Heart left ventricle (tissue), 16 donors: Measurements from ENCODE around the gene RNF149. TPM values are rescaled to one million over a fixed set of nuclear protein-coding genes. Genes with fewer than 3 reads are reported as not detected.
A peak's percentile ranks its signal among the peaks of the same experiment; 100 is the strongest.

Source experiments
- ATAC-seq, 4 donors: fragments of 200-7000 bp; cut with Tn5 transposase; one replicate each; pipeline ENCODE4 v1.9.1; 2020 to 2022; ENCODE audit warnings: moderate library complexity in 4 of 4, mild to moderate bottlenecking in 3 of 4, moderate number of reproducible peaks in 1 of 4
- DNase-seq, 5 donors: peaks; one replicate each; pipeline ENCODE4 v3.0.0-alpha.2; 2020
- H3K27ac ChIP-seq, 12 donors: fragments of 200-600 bp; sonication (generic) in 4 of 12; one replicate each; pipeline versions ENCODE4 v1.5.0 to v1.8.0; 2016 to 2022; ENCODE audit warnings: mild to moderate bottlenecking in 2 of 12
- H3K27me3 ChIP-seq, 9 donors: fragments of 200-600 bp; sonication (generic) in 2 of 9; one replicate each; pipeline versions ENCODE4 v1.5.1 to v1.8.0; 2016 to 2022; ENCODE audit warnings: mild to moderate bottlenecking in 3 of 9
- H3K36me3 ChIP-seq, 9 donors: fragments of 200-600 bp; sonication (generic) in 2 of 9; one replicate each; pipeline versions ENCODE4 v1.5.0 to v1.8.0; 2018 to 2022; ENCODE audit warnings: mild to moderate bottlenecking in 2 of 9
- H3K4me1 ChIP-seq, 12 donors: fragments of 200-600 bp; sonication (generic) in 4 of 12; one replicate each; pipeline versions ENCODE4 v1.5.0 to v1.8.0; 2016 to 2022; ENCODE audit warnings: mild to moderate bottlenecking in 3 of 12
- H3K4me3 ChIP-seq, 12 donors: fragments of 200-600 bp; sonication (generic) in 4 of 12; one replicate each; pipeline versions ENCODE4 v1.5.0 to v1.8.0; 2017 to 2022; ENCODE audit warnings: mild to moderate bottlenecking in 9 of 12, moderate library complexity in 4 of 12
- H3K9me3 ChIP-seq, 12 donors: fragments of 200-600 bp; sonication (generic) in 4 of 12; one replicate each; pipeline versions ENCODE4 v1.5.0 to v1.8.0; 2016 to 2022; ENCODE audit warnings: mild to moderate bottlenecking in 1 of 12
- POLR2A ChIP-seq, 2 donors: fragments of 450-650 bp; IDR thresholded peaks; one replicate each; pipeline ENCODE4 v1.6.1; 2017; ENCODE audit warnings: antibody characterized with exemption in 2 of 2, mild to moderate bottlenecking in 2 of 2, moderate library complexity in 2 of 2
- WGBS, 4 donors: extraction: QIAGEN DNeasy Blood & Tissue Kit in 2 of 4; methylation state at CpG; one replicate each; pipeline versions ENCODE4 v1.1.5 to v1.1.7; 2013 to 2018; 5-methylcytosine and 5-hydroxymethylcytosine counted together
- intact Hi-C, 10 donors: fragments of 100-400 bp; cut with DNase I; formaldehyde crosslinking; loops; one replicate each; pipeline versions ENCODE4 v1.11.1 to v1.14.2; 2022
- polyA plus RNA-seq, 2 donors: library from polyadenylated mRNA; stranded (reverse); fragments of 200-250 nt; gene quantifications; one replicate each; pipeline ENCODE4 v1.2.3, GENCODE V29; 2013
- total RNA-seq, 9 donors: library from RNA; depleted of rRNA in 2 of 9; stranded (reverse); fragments of >200 nt in 2 of 9; fragmentation: NEBNext Ultra II Directional in 3 of 9; extraction: Animal tissue kit (Norgen Biotek cat#: 25700) in 3 of 9; gene quantifications; one replicate each; pipeline versions ENCODE4 v1.1.0 to v1.2.4, GENCODE V29; 2016 to 2023
- TF ChIP-seq, protein P1 (sequence below), 12 donors: fragments of 200-600 bp; sonication (generic) in 4 of 12; IDR thresholded peaks; one replicate each; pipeline versions ENCODE4 v1.5.0 to v1.8.0; 2018 to 2022; ENCODE audit warnings: antibody characterized with exemption in 12 of 12, mild to moderate bottlenecking in 5 of 12
- donor health status: ischemic (EF 13 %, LVEDD 7.1; RV severe dilation, severe dysfunction).
- donor health status: healthy with polysubstance abuse.
- donor health status: DM: no; HTN: yes; CAD: no.
- donor health status: DM: no; HTN: no; CAD: no.
- donor health status: ischemic (EF 25% LVEDD 6.9; RV normal size, moderate dysfunction).
- donor health status: ischemic (EF 25% LVEDD 5.7; RV mildly dilated, moderate dysfunction).
- donor health status: healthy.
- donor health status: DM: yes; HTN: yes; CAD: no.
- donor health status: ischemic (EF 35%, LVEDD 5.7; RV mildly dilated, moderate dysfunction).
- donor health status: nonischemic (EF 11% LVEDD 7.7; RV severe dilation, severe dysfunction).
- donor health status: DM: yes; HTN: yes; CAD: no.
- donor health status: PGD.
- donor health status: ischemic (EF 29% LVEDD 5.4; RV normal size, mild dysfunction).
- donor health status: nonischemic (EF 23%, LVEDD 6.1; RV moderate dilation, normal function).

Gene RNF149
- total and polyA plus RNA-seq, 11 donors: 10.9 to 46.1 (median 15.8) TPM

DNA sequence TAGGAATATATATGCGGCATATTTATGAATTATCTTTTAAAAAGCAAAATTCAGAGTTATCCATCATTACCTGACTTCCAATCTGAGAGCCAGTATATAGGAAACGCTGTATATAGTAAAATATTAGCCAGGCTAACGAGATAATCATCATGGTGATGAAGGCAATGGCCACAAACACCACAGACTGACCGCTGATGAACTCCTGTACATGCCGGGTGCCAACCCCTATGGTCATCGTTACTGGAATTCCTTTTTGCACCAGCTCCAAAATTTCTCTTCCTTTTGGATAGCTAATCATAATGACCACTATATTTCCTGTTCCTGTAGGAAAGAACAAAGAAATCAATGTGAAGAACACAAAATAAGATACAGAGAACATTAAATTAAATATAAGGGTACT, 13.6 kb downstream of the RNF149 start:
- peaks cover 0 to 66% (median 30%) of the 10 kb centered on the region in 9 donors for H3K36me3 ChIP-seq
- DNase-seq: no peak
- H3K4me1 ChIP-seq: peaks cover 0 to 71% (median 9%) of the 10 kb centered on the region in 12 donors
- H3K4me3 ChIP-seq: no peak overlapping the region
- TF ChIP-seq, protein P1, sequence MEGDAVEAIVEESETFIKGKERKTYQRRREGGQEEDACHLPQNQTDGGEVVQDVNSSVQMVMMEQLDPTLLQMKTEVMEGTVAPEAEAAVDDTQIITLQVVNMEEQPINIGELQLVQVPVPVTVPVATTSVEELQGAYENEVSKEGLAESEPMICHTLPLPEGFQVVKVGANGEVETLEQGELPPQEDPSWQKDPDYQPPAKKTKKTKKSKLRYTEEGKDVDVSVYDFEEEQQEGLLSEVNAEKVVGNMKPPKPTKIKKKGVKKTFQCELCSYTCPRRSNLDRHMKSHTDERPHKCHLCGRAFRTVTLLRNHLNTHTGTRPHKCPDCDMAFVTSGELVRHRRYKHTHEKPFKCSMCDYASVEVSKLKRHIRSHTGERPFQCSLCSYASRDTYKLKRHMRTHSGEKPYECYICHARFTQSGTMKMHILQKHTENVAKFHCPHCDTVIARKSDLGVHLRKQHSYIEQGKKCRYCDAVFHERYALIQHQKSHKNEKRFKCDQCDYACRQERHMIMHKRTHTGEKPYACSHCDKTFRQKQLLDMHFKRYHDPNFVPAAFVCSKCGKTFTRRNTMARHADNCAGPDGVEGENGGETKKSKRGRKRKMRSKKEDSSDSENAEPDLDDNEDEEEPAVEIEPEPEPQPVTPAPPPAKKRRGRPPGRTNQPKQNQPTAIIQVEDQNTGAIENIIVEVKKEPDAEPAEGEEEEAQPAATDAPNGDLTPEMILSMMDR (IDR thresholded peaks at IDR 0.05): no peak
- no peak for TF ChIP-seq POLR2A (IDR thresholded peaks at IDR 0.05)
- H3K9me3 ChIP-seq: no peaks in the 10 kb centered on the region
- intact Hi-C loops: no loop called here
- H3K27me3 ChIP-seq: no peaks in the 10 kb centered on the region
- 81 to 88% (median 86%) methylated on average over 6 of the region's 6 CpGs for WGBS, 4 donors
- ATAC-seq: no peak
- H3K27ac ChIP-seq: no peak overlapping the region

DNA sequence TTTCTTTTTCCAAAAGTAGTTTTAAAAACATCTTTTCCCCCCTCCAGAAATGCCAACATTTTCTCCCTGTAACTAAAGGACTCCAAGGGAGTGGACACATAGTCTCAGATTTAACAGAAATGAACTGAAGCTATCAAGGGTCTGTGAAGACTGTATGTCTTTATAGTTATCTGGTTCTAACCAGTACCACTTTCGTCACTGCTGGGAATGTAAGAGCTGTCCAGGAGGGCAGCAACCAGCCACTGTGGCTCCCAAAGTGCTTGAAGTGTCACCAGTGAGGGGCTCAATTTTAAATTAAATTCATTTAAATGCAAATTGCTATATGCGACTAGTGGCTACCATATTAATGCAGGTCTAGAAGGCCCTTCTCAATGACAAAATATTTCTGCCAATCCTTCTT, 15.0 kb downstream of the RNF149 start:
- peaks cover 0 to 57% (median 7%) of the 10 kb centered on the region in 12 donors for H3K4me1 ChIP-seq
- H3K36me3 ChIP-seq: peaks cover 0 to 64% (median 33%) of the 10 kb centered on the region in 9 donors

DNA sequence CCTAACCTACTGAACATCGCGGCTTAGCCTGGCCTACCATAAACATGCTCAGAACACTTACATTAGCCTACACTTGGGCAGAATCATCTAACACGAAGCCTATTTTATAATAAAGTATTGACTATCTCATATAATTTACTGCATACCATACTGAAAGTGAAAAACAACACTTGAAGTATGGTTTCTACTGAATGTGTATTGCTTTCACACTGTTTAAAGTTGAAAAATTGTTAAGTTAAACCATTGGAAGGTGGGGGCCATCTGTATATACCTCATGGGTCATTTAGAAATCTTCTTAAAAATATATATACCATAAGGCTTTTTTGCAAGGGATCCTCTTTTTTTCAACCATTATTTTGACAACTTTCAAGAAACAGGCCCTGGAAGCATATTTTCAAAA, 16.5 kb downstream of the RNF149 start:
- DNase-seq (no peak), ATAC-seq (no peak)
- TF ChIP-seq, protein P1 (IDR thresholded peaks at IDR 0.05): no peak
- no peak for TF ChIP-seq POLR2A (IDR thresholded peaks at IDR 0.05)
- intact Hi-C loops: no loop called here
- no peaks in the 10 kb centered on the region for H3K9me3 ChIP-seq
- H3K36me3 ChIP-seq: peaks cover 0 to 80% (median 49%) of the 10 kb centered on the region in 9 donors
- 95 to 99% (median 97%) methylated on average over 3 of the region's 3 CpGs for WGBS, 4 donors
- no peaks in the 10 kb centered on the region for H3K27me3 ChIP-seq
- no peak overlapping the region for H3K27ac ChIP-seq
- H3K4me3 ChIP-seq: no peak overlapping the region
- H3K4me1 ChIP-seq: peaks cover 0 to 42% (median 4%) of the 10 kb centered on the region in 12 donors

More for the DNA sequence above, 15.0 kb downstream of the RNF149 start:
- intact Hi-C loops: no loop called here
- WGBS, 4 donors: 66 to 81% (median 76%) methylated on average over 2 of the region's 2 CpGs
- Histone ChIP-seq H3K9me3 (no peaks in the 10 kb centered on the region), H3K27ac (no peak overlapping the region), H3K27me3 (no peaks in the 10 kb centered on the region), H3K4me3 (no peak overlapping the region)
- DNase-seq: no peak
- ATAC-seq: peak; percentile 53 to 77 (median 66)
- TF ChIP-seq, protein P1 (IDR thresholded peaks at IDR 0.05): no peak
- TF ChIP-seq POLR2A (IDR thresholded peaks at IDR 0.05): no peak

DNA sequence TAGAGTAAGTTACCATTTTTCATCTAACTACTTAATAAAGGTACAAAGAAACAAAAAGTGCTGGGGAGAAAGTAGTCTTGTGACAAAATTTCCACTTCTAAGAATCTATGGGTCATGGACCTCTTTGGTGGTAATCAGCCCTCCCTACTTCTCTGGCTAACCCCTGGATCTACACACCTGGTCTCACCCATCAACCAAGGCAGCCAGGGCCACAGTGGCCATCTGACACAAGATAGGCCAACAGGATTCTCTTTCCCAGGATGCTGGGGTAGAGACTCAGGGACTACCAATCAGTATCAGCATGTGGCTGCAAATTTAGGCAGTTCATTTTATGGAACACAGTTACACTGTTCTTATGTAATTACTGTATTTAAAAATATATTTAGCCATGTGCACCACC, 17.8 kb downstream of the RNF149 start:
- Histone ChIP-seq H3K36me3 (peaks cover 0 to 92% (median 62%) of the 10 kb centered on the region in 9 donors), H3K4me3 (no peak overlapping the region), H3K4me1 (peaks cover 0 to 33% (median 0%) of the 10 kb centered on the region in 12 donors), H3K27me3 (no peaks in the 10 kb centered on the region), H3K27ac (no peak overlapping the region), H3K9me3 (no peaks in the 10 kb centered on the region)
- no peak for ATAC-seq
- no peak for DNase-seq
- TF ChIP-seq POLR2A (IDR thresholded peaks at IDR 0.05): no peak
- TF ChIP-seq, protein P1 (IDR thresholded peaks at IDR 0.05): no peak
- intact Hi-C loops: no loop called here
